ENCODE results near the gene GTF2F2.

- TF ChIP-seq EZH2 (IDR thresholded peaks at IDR 0.05; ENCODE audit: borderline replicate concordance, insufficient read depth, low read depth, low read length, poor library complexity, severe bottlenecking) (no peak), CTCF (IDR thresholded peaks at IDR 0.05) (no peak)
Observed at GRCh38 chr13:45122941-45123340, 2.6 kb downstream of the GTF2F2 start.
